Astrocyte (in vitro differentiated cells and primary cell): ENCODE data around the gene NAA50. TPM values are rescaled to one million over a fixed set of nuclear protein-coding genes. Genes with fewer than 3 reads are reported as not detected.
A peak's percentile ranks its signal among the peaks of the same experiment; 100 is the strongest.

Experiments
- DNase-seq: peaks from one replicate; pipeline ENCODE4 v3.0.0-alpha.2; 2010; ENCODE audit warnings: low read depth
- FAIRE-seq: peaks from 2 replicates; lab custom pipeline; 2011; peaks lifted over from hg19 to GRCh38; lab: Jason Lieb, UNC
- H2AFZ ChIP-seq: 2 replicates; pipeline ENCODE4 v1.6.0; 2012; ENCODE audit warnings: low read depth, low read length, inconsistent platforms
- H3K27ac ChIP-seq: 2 replicates; pipeline ENCODE4 v1.5.1; 2011; ENCODE audit warnings: low read depth, low read length, inconsistent platforms
- H3K27me3 ChIP-seq: 2 replicates; pipeline ENCODE4 v1.6.0; 2011; ENCODE audit warnings: low read length, inconsistent platforms; ENCODE audit not compliant: insufficient read depth
- H3K36me3 ChIP-seq: 2 replicates; pipeline ENCODE4 v1.5.1; 2011; ENCODE audit warnings: low read length, inconsistent platforms; ENCODE audit not compliant: insufficient read depth
- H3K4me1 ChIP-seq: 2 replicates; pipeline ENCODE4 v1.5.1; 2011; ENCODE audit warnings: low read length, inconsistent platforms; ENCODE audit not compliant: insufficient read depth
- H3K4me2 ChIP-seq: 2 replicates; pipeline ENCODE4 v1.6.0; 2012; ENCODE audit warnings: low read length, inconsistent platforms
- H3K4me3 ChIP-seq: 2 replicates; pipeline ENCODE4 v1.5.1; 2011; ENCODE audit warnings: low read depth, mild to moderate bottlenecking, low read length, inconsistent platforms; ENCODE audit not compliant: insufficient read depth
- H3K79me2 ChIP-seq: 2 replicates; pipeline ENCODE4 v1.6.0; 2012; ENCODE audit warnings: mild to moderate bottlenecking, low read length, inconsistent platforms; ENCODE audit not compliant: insufficient read depth
- H3K9ac ChIP-seq: 2 replicates; pipeline ENCODE4 v1.6.0; 2012; ENCODE audit warnings: mild to moderate bottlenecking, low read length, inconsistent platforms
- H3K9me3 ChIP-seq: 2 replicates; pipeline ENCODE4 v1.5.1; 2012; ENCODE audit warnings: low read depth, mild to moderate bottlenecking, low read length, inconsistent platforms; ENCODE audit not compliant: insufficient read depth
- H4K20me1 ChIP-seq: 2 replicates; pipeline ENCODE4 v1.6.0; 2012; ENCODE audit warnings: low read length, inconsistent platforms; ENCODE audit not compliant: insufficient read depth
- H3K27ac Mint-ChIP-seq: one replicate; pipeline ENCODE4 v1.8.0; 2021; ENCODE audit warnings: mild to moderate bottlenecking, mixed read lengths; ENCODE audit not compliant: unreplicated experiment
- H3K27me3 Mint-ChIP-seq: one replicate; pipeline ENCODE4 v1.8.0; 2021; ENCODE audit warnings: low read depth, mixed read lengths; ENCODE audit not compliant: unreplicated experiment
- H3K36me3 Mint-ChIP-seq: one replicate; pipeline ENCODE4 v1.8.0; 2021; ENCODE audit warnings: low read depth, mixed read lengths; ENCODE audit not compliant: unreplicated experiment
- H3K4me1 Mint-ChIP-seq: one replicate; pipeline ENCODE4 v1.8.0; 2021; ENCODE audit warnings: low read depth, mixed read lengths; ENCODE audit not compliant: unreplicated experiment
- H3K4me3 Mint-ChIP-seq: one replicate; pipeline ENCODE4 v1.8.0; 2021; ENCODE audit warnings: mild to moderate bottlenecking, moderate library complexity, mixed read lengths; ENCODE audit not compliant: unreplicated experiment
- H3K9me3 Mint-ChIP-seq: one replicate; pipeline ENCODE4 v1.8.0; 2021; ENCODE audit warnings: mild to moderate bottlenecking, mixed read lengths; ENCODE audit not compliant: unreplicated experiment
- EZH2 ChIP-seq: IDR thresholded peaks from 2 replicates; pipeline ENCODE4 v1.6.1; 2012; ENCODE audit warnings: mild to moderate bottlenecking, low read length, inconsistent platforms; ENCODE audit not compliant: insufficient read depth
- total RNA-seq: library from RNA; stranded (reverse); gene quantifications from 2 replicates; pipeline ENCODE4 v1.2.1, GENCODE V29; 2021
- TF ChIP-seq, protein P1 (sequence below): IDR thresholded peaks from 2 replicates; pipeline ENCODE4 v1.5.1; 2011; ENCODE audit warnings: low read depth, mild to moderate bottlenecking, inconsistent platforms, low read length, moderate library complexity; ENCODE audit not compliant: insufficient read depth

The NAA50 gene
- total RNA-seq, 1 donor from 2014 or later: 151 TPM

DNA sequence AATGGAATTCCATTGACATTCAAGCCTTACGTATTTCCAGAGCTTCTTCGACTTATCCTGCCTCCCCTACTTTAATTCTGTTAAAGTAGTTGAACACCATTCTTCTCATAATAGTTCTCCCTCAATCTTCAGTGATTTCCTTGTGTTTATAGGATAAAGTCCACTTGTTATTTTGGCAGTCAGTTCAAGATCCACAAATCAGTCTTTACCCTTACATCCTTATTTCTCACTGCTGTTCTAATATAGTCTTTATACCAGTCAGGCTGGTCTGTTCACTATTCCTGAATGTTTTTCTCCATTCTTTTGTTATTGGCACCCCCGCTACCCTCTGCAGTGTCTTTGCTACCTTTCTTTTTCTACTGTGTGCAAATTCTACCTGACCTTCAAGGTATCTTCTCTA, 30.5 kb upstream of the NAA50 start:
- H3K27ac ChIP-seq: no peak overlapping the region
- H3K36me3 Mint-ChIP-seq: peaks cover 7% of the 10 kb centered on the region
- no peak overlapping the region for H2AFZ ChIP-seq
- DNase-seq (no peak), FAIRE-seq (no peak)
- H3K27me3 Mint-ChIP-seq: no peaks in the 10 kb centered on the region
- no peaks in the 10 kb centered on the region for H3K9me3 Mint-ChIP-seq
- no peaks in the 10 kb centered on the region for H3K36me3 ChIP-seq
- H3K9me3 ChIP-seq: no peaks in the 10 kb centered on the region
- H3K4me3 Mint-ChIP-seq: no peak overlapping the region
- H3K27ac Mint-ChIP-seq: no peak overlapping the region
- H3K4me3 ChIP-seq: no peak overlapping the region
- TF ChIP-seq, protein P1, sequence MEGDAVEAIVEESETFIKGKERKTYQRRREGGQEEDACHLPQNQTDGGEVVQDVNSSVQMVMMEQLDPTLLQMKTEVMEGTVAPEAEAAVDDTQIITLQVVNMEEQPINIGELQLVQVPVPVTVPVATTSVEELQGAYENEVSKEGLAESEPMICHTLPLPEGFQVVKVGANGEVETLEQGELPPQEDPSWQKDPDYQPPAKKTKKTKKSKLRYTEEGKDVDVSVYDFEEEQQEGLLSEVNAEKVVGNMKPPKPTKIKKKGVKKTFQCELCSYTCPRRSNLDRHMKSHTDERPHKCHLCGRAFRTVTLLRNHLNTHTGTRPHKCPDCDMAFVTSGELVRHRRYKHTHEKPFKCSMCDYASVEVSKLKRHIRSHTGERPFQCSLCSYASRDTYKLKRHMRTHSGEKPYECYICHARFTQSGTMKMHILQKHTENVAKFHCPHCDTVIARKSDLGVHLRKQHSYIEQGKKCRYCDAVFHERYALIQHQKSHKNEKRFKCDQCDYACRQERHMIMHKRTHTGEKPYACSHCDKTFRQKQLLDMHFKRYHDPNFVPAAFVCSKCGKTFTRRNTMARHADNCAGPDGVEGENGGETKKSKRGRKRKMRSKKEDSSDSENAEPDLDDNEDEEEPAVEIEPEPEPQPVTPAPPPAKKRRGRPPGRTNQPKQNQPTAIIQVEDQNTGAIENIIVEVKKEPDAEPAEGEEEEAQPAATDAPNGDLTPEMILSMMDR: no peak
- no peak for TF ChIP-seq EZH2
- peaks cover 10% of the 10 kb centered on the region for H3K4me1 Mint-ChIP-seq
- H3K9ac ChIP-seq: no peak overlapping the region
- H3K27me3 ChIP-seq: no peaks in the 10 kb centered on the region
- no peak overlapping the region for H3K4me2 ChIP-seq
- no peaks in the 10 kb centered on the region for H4K20me1 ChIP-seq
- peaks cover 4% of the 10 kb centered on the region for H3K4me1 ChIP-seq
- peaks cover 21% of the 10 kb centered on the region for H3K79me2 ChIP-seq

DNA sequence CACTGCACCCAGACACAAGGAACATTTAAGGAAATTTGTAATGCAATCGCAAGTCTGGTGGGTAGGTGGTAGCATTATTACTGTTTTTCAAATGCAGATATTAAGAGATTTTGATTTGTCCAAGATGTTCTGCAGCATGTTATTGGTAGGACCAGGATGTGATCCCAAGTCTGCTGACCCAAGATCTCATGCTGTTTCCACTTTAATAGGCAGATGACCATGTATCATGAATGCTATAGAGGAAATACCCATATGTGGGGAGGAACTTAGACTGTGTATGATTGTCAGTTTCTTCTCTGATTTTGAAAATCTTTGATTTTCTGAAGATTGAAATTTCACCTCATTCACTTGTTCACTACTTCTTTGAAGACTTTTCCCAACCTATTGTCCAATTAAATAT, 29.5 kb upstream of the NAA50 start:
- no peak overlapping the region for H3K4me2 ChIP-seq
- no peak overlapping the region for H3K4me3 Mint-ChIP-seq
- no peaks in the 10 kb centered on the region for H3K9me3 Mint-ChIP-seq
- peaks cover 21% of the 10 kb centered on the region for H3K79me2 ChIP-seq
- H3K27ac Mint-ChIP-seq: no peak overlapping the region
- H3K9ac ChIP-seq: no peak overlapping the region
- DNase-seq: no peak
- H4K20me1 ChIP-seq: no peaks in the 10 kb centered on the region
- peaks cover 5% of the 10 kb centered on the region for H3K36me3 Mint-ChIP-seq
- H3K27me3 Mint-ChIP-seq: no peaks in the 10 kb centered on the region
- H3K4me1 Mint-ChIP-seq: peaks cover 10% of the 10 kb centered on the region
- H3K4me1 ChIP-seq: peaks cover 4% of the 10 kb centered on the region
- H2AFZ ChIP-seq: no peak overlapping the region
- TF ChIP-seq, protein P1: no peak
- no peak for TF ChIP-seq EZH2
- H3K27me3 ChIP-seq: no peaks in the 10 kb centered on the region
- no peak overlapping the region for H3K27ac ChIP-seq
- FAIRE-seq: no peak
- H3K4me3 ChIP-seq: no peak overlapping the region
- no peaks in the 10 kb centered on the region for H3K9me3 ChIP-seq
- H3K36me3 ChIP-seq: no peaks in the 10 kb centered on the region

GRCh38 chr3:113773381-113773780, 27.3 kb upstream of the NAA50 start:
- Mint-ChIP-seq H3K27ac (no peak overlapping the region), H3K27me3 (no peaks in the 10 kb centered on the region), H3K4me3 (no peak overlapping the region), H3K4me1 (peaks cover 13% of the 10 kb centered on the region), H3K36me3 (peaks cover 5% of the 10 kb centered on the region), H3K9me3 (no peaks in the 10 kb centered on the region)
- Histone ChIP-seq H2AFZ (no peak overlapping the region), H3K4me3 (no peak overlapping the region), H3K4me1 (peaks cover 4% of the 10 kb centered on the region), H3K79me2 (peaks cover 26% of the 10 kb centered on the region), H4K20me1 (no peaks in the 10 kb centered on the region), H3K27ac (no peak overlapping the region), H3K4me2 (peak overlapping the region; percentile 27), H3K36me3 (no peaks in the 10 kb centered on the region), H3K27me3 (no peaks in the 10 kb centered on the region), H3K9me3 (no peaks in the 10 kb centered on the region), H3K9ac (no peak overlapping the region)
- TF ChIP-seq, protein P1: no peak
- no peak for TF ChIP-seq EZH2
- DNase-seq (peak; percentile 84), FAIRE-seq (no peak)
